H1 (cell line): ENCODE measurements around the gene NANOS3. TPM values are rescaled to one million over a fixed set of nuclear protein-coding genes. Genes with fewer than 3 reads are reported as not detected.

ENCODE experiments used
- CBX5 ChIP-seq: fragments of 300-800, 300-1000 bp; sonication (generic); IDR thresholded peaks from 2 replicates; pipeline ENCODE4 v1.7.1; 2016; ENCODE audit warnings: antibody characterized with exemption, low read length, low read depth
- CTBP2 ChIP-seq: IDR thresholded peaks from 2 replicates; pipeline ENCODE4 v1.7.0; 2011; ENCODE audit warnings: borderline replicate concordance, mild to moderate bottlenecking, moderate library complexity, mixed read lengths, low read length; ENCODE audit not compliant: insufficient read depth, insufficient read length
- FOSL1 ChIP-seq: IDR thresholded peaks from 2 replicates; pipeline ENCODE4 v1.6.1; 2011; ENCODE audit warnings: mild to moderate bottlenecking, low read depth, low read length, moderate library complexity; ENCODE audit not compliant: insufficient read depth
- GTF2F1 ChIP-seq: IDR thresholded peaks from 2 replicates; pipeline ENCODE4 v1.6.1; 2012; ENCODE audit warnings: low read depth, low read length, improper control_type of control experiment, borderline replicate concordance
- HDAC2 ChIP-seq, 2 experiments: fragments of 300-600 bp in 1 of 2; sonication (generic) in 1 of 2; IDR thresholded peaks; 2 replicates each; pipeline ENCODE4 v1.6.1; 2011 to 2012; ENCODE audit warnings: low read depth in 2 of 2, low read length in 2 of 2, mild to moderate bottlenecking in 2 of 2, moderate library complexity in 2 of 2, borderline replicate concordance in 1 of 2, inconsistent platforms in 1 of 2
- HDAC6 ChIP-seq: IDR thresholded peaks from one replicate; pipeline ENCODE4 v1.7.1; 2012; ENCODE audit warnings: low read depth, mild to moderate bottlenecking, inconsistent platforms, low read length, moderate library complexity
- KDM1A ChIP-seq: fragments of 200-600, 300-600 bp; sonication (generic); IDR thresholded peaks from 2 replicates; pipeline ENCODE4 v1.7.1; 2016; ENCODE audit warnings: mild to moderate bottlenecking, low read length, borderline replicate concordance
- KDM4A ChIP-seq: IDR thresholded peaks from one replicate; pipeline ENCODE4 v1.7.1; 2012; ENCODE audit warnings: low read depth, mild to moderate bottlenecking, moderate library complexity, low read length, inconsistent platforms; ENCODE audit not compliant: severe bottlenecking
- NANOG ChIP-seq: IDR thresholded peaks from 2 replicates; pipeline ENCODE4 v1.6.1; 2011; ENCODE audit warnings: low read length, low read depth, mild to moderate bottlenecking, inconsistent platforms; ENCODE audit not compliant: insufficient read depth, poor library complexity, severe bottlenecking
- SP4 ChIP-seq: IDR thresholded peaks from 2 replicates; pipeline ENCODE4 v1.6.1; 2012; ENCODE audit warnings: low read length, inconsistent platforms
- TAF7 ChIP-seq: optimal IDR thresholded peaks from 2 replicates; pipeline ENCODE3; 2011; ENCODE audit warnings: low read depth, mild to moderate bottlenecking, inconsistent platforms, low read length, moderate library complexity, borderline replicate concordance
- ZNF274 ChIP-seq: IDR thresholded peaks from 2 replicates; pipeline ENCODE4 v1.7.0; 2012; ENCODE audit warnings: low read length, borderline replicate concordance; ENCODE audit errors: extremely low read depth
- polyA plus RNA-seq, 7 experiments: library from polyadenylated mRNA; depleted of rRNA in 3 of 7; stranded (reverse) in 5 of 7; unstranded in 2 of 7; fragments of >200 nt in 5 of 7; fragments of 200-250 nt in 2 of 7; gene quantifications; 1 replicate in 5 of 7; 2 replicates in 1 of 7; 4 replicates in 1 of 7; pipeline versions ENCODE4 v1.2.1 to v1.2.3, GENCODE V29; 2011 to 2013; ENCODE audit warnings: missing spikeins in 2 of 7, mixed read lengths in 2 of 7
- total RNA-seq: library from RNA; stranded (reverse); fragmentation: NEBNext Ultra II Directional; extraction: Animal tissue kit (Norgen Biotek cat#: 25700); gene quantifications from 2 replicates; pipeline ENCODE4 v1.2.1, GENCODE V29; 2021
- TF ChIP-seq, protein P1 (sequence below): IDR thresholded peaks from 2 replicates; pipeline ENCODE4 v1.6.1; 2011; ENCODE audit warnings: low read length, improper control_type of control experiment

Gene NANOS3
- total and polyA plus RNA-seq, 2 of the 8 experiments (the other 6 are each of a cell fraction or from before 2014, with no cell fraction given) = 0.62 TPM; not detected in 1

DNA sequence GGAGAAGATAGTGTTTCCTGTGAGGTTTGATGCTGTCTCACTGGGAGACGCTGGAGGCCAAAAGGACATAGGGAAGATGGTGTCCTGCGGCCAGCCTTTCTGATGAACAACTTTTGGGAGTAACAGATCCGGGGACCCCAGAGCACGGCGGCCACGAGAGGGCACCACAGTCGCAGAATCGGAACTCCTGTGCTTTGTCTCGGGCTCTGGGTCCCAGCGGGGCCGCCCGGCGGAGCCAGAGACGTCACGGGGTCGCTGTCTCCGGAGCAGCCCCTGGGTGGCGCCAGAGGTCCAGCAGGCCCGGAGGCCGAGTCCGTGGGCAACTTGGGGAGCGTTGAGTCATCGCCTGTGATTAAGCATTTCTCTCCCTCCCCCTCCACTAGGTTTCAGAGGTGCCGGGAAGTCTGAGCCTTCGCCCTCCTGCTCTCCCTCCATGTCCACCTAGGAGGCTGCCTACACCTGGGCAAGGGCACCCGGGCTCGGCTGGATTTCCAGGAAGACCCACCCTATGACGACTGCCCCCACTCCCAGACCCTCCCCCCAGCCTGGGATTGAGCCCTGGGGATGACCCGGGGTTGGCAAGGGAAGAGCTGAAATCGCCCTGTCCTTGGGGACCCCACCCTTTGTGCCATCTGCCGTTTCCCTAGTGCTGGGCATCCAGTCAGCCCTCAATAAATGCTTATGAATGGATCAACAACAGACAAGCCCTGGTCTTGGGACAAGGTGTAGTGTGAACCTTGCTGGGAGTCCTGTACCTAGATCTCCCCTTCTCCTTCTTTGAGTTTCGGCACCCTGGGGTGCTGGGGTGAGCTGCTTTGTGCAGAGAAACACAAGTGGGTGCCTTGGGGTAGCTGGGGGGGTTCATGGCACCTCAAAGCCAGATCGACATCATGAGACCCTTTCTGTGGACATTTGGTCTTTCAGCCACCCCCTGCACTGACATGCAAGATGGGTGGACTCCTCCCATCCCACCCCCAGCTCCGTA, 3.4 kb downstream of the NANOS3 start (continued):
- peak; percentile 39; the same call in 1 of the 2 replicates for TF ChIP-seq FOSL1
- TF ChIP-seq NANOG = no peak
- 0 out of 2 replicates have a peak, but pooled peaks have one; percentile 55 for TF ChIP-seq GTF2F1
- peak; percentile 23 for TF ChIP-seq KDM4A
- peak; percentile 76 for TF ChIP-seq TAF7
- no peak for TF ChIP-seq CTBP2
- TF ChIP-seq ZNF274 = no peak
- peak in 1 of 2 experiments; percentile 73; a peak in 1 of 4 replicates for TF ChIP-seq HDAC2 (IDR thresholded peaks at IDR 0.05; ENCODE audit: borderline replicate concordance in 1 of 2, low read depth in 2 of 2, low read length in 2 of 2)
- TF ChIP-seq HDAC6 = no peak
- TF ChIP-seq KDM1A = no peak
- TF ChIP-seq SP4 = no peak; the same call in 1 of the 2 replicates
- TF ChIP-seq, protein P1, sequence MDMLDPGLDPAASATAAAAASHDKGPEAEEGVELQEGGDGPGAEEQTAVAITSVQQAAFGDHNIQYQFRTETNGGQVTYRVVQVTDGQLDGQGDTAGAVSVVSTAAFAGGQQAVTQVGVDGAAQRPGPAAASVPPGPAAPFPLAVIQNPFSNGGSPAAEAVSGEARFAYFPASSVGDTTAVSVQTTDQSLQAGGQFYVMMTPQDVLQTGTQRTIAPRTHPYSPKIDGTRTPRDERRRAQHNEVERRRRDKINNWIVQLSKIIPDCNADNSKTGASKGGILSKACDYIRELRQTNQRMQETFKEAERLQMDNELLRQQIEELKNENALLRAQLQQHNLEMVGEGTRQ = no peak
- TF ChIP-seq CBX5 = no peak
